Coronary artery (tissue), 2 donors: ENCODE measurements around the gene SRP9.
A peak's percentile ranks its signal among the peaks of the same experiment; 100 is the strongest.
"Not testable (repeated sequence)": the region's sequence is repeated elsewhere in the genome, so short reads cannot be mapped to it uniquely, and the experiment has no call there.

Experiments
- DNase-seq: peaks from one replicate; pipeline ENCODE4 v3.0.0-alpha.2; 2017; ENCODE audit warnings: low spot score
- H3K27ac ChIP-seq, 2 donors: fragments of 200-600 bp; sonication (generic); one replicate each; pipeline ENCODE4 v1.5.1; 2016 to 2019
- H3K4me3 ChIP-seq: fragments of 200-600 bp; sonication (generic); 2 replicates; pipeline ENCODE4 v1.5.1; 2016; ENCODE audit warnings: mild to moderate bottlenecking, moderate library complexity
- TF ChIP-seq, protein P1 (sequence below): fragments of 200-600 bp; sonication (generic); IDR thresholded peaks from one replicate; pipeline ENCODE4 v1.5.1; 2019; ENCODE audit warnings: antibody characterized with exemption

The SRP9 gene

GRCh38 chr1:225813214-225813964 is 35.8 kb downstream of the SRP9 start:
- TF ChIP-seq, protein P1, sequence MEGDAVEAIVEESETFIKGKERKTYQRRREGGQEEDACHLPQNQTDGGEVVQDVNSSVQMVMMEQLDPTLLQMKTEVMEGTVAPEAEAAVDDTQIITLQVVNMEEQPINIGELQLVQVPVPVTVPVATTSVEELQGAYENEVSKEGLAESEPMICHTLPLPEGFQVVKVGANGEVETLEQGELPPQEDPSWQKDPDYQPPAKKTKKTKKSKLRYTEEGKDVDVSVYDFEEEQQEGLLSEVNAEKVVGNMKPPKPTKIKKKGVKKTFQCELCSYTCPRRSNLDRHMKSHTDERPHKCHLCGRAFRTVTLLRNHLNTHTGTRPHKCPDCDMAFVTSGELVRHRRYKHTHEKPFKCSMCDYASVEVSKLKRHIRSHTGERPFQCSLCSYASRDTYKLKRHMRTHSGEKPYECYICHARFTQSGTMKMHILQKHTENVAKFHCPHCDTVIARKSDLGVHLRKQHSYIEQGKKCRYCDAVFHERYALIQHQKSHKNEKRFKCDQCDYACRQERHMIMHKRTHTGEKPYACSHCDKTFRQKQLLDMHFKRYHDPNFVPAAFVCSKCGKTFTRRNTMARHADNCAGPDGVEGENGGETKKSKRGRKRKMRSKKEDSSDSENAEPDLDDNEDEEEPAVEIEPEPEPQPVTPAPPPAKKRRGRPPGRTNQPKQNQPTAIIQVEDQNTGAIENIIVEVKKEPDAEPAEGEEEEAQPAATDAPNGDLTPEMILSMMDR, result no peak
- H3K27ac ChIP-seq, result peak overlapping the region; percentile 50 to 93
- H3K4me3 ChIP-seq, result peak overlapping the region; percentile 16
- peak; percentile 78 for DNase-seq

DNA sequence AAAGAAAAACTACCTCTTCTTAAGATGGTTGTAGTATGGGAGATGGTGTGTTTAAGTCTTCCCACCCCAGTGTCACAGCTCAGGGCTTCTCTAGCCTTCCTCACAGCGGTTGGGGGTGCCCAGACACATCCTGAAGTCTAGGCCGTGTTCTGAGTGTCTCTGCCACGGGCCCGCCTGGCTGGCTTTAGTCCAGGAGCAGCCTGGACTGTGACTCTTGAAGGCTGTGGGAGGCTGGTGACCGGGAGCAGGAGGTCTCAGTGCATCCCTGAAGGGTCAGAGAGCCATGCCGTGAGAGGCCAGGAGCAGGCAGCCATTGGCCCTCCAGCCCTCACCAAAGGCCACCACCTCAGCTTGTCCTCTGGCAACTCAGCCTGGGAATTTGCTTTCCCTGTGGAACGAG is 36.8 kb downstream of the SRP9 start:
- no peak for DNase-seq
- peak overlapping the region; percentile 5 for H3K4me3 ChIP-seq
- peak overlapping the region; percentile 36 to 93 for H3K27ac ChIP-seq
- TF ChIP-seq, protein P1, result no peak

DNA sequence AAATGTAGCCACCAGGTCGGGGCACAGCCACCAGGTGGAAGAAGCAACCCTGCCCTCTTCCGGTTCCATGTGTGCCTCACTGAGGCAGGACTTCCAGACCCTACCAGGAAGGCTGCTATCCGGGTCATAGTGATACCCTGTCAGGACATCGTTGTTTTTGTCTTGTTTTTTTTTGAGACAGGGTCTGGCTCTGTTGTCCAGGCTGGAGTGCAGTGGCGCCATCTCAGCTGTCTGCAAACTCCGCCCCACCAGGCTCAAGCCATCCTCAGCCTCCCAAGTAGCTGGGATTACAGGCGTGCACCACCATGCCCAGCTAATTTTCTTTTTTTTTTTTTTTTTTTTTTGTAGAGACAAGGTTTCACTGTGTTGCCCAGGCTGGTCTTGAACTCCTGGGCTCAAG is 37.5 kb downstream of the SRP9 start:
- H3K27ac ChIP-seq, result peak overlapping the region; percentile 36 to 93
- not testable (repeated sequence) for DNase-seq, H3K4me3 ChIP-seq

DNA sequence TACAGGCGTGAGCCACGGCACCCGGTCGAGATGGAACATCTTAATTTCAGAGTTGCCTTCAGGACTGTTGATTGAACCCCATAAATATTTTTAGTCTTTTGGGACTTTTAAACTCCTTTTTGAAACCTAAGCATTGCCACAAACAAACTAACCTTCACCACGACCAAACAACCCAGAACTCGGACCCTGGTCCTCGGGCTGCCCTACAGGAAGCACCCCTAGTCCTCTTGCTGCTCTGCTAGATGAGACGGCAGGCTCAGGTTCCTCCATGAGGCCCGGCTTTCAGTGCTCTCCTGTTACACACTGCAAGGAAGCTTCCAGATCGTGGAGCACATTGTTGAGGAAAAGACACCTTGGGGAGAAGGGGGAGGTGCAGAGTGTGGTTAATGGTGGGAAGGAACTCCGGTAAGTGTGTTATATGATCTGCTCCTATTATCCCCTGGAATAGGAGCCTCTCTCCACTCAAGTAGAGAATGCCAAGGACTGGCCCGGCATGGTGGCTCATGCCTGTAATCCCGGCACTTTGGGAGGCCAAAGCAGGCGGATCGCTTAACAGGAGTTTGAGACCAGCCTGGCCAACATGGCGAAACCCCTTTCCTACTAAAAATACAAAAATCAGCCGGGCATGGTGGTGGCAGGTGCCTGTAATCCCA is 38.0 kb downstream of the SRP9 start:
- no peak for DNase-seq
- Histone ChIP-seq H3K4me3 (no peak overlapping the region), H3K27ac (peak overlapping the region; percentile 19 to 93)
- TF ChIP-seq, protein P1, result no peak

- H3K27ac ChIP-seq, result peak overlapping the region; percentile 84 to 93
- peak; percentile 88 for DNase-seq
- H3K4me3 ChIP-seq, result peak overlapping the region; percentile 48
- TF ChIP-seq, protein P1, result no peak
Measured at GRCh38 chr1:225816643-225817538, 39.3 kb downstream of the SRP9 start.

- peak overlapping the region; percentile 84 to 93 for H3K27ac ChIP-seq
- TF ChIP-seq, protein P1, result no peak
- H3K4me3 ChIP-seq, result peak overlapping the region; percentile 48
- DNase-seq, result peak; percentile 96
Measured at GRCh38 chr1:225817611-225818061, 40.0 kb downstream of the SRP9 start.

DNA sequence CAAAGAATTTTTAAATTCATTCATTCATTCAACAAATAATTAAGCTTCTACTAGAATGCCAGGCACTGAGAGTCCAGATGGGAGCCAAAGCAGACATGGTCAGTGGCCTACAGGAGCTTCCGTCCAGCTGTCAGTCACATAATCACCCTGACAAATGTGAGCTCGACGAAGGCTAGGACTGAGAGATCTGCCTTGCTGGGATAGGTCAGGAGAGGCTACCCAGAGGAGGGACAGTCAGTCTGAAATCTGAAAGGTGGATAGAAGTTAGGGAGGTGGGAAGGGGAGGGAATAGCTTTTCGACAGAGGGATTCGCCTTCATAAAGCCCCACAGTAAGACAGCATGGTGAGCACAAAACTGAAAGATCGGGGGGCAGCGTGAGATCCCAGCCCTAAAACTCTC is 40.6 kb downstream of the SRP9 start:
- TF ChIP-seq, protein P1, result no peak
- no peak for DNase-seq
- H3K27ac ChIP-seq, result peak overlapping the region; percentile 84 to 93
- no peak overlapping the region for H3K4me3 ChIP-seq
